Common myeloid progenitor, CD34-positive (primary cell): ENCODE measurements around the gene FOXK1.

Source experiments
- CTCF ChIA-PET: fragments of 350-600 bp; sonication (Branson Sonifier 250); formaldehyde crosslinking; loops from one replicate; lab custom pipeline; 2021; ENCODE audit warnings: antibody characterized with exemption; lab: Charles Lee
- POLR2A ChIA-PET: fragments of 350-600 bp; sonication (Branson Sonifier 250); formaldehyde crosslinking; loops from one replicate; lab custom pipeline; 2021; ENCODE audit warnings: antibody characterized with exemption; lab: Charles Lee
- DNase-seq, 3 donors: peaks; one replicate each; pipeline versions ENCODE4 v3.0.0 to v3.0.0-alpha.2; 2013
- H3K27ac ChIP-seq, 2 experiments: 1 replicate in 1 of 2; 2 replicates in 1 of 2; pipeline ENCODE4 v1.7.0; 2013; ENCODE audit warnings: inconsistent platforms in 2 of 2, low read length in 2 of 2, mild to moderate bottlenecking in 2 of 2, low read depth in 1 of 2, moderate library complexity in 1 of 2; ENCODE audit not compliant: severe bottlenecking in 2 of 2, insufficient read depth in 1 of 2, poor library complexity in 1 of 2
- H3K27me3 ChIP-seq, 5 experiments: replicated peaks in 2 of 5; 1 replicate in 3 of 5; 2 replicates in 2 of 5; pipeline versions ENCODE4 v1.6.1 to v1.7.0; 2013; ENCODE audit warnings: low read length in 4 of 5, mild to moderate bottlenecking in 2 of 5, moderate library complexity in 2 of 5, inconsistent platforms in 1 of 5; ENCODE audit not compliant: insufficient read depth in 5 of 5, control insufficient read depth in 4 of 5
- H3K36me3 ChIP-seq, 4 experiments: 1 replicate in 2 of 4; 2 replicates in 2 of 4; pipeline versions ENCODE4 v1.6.1 to v1.7.0; 2013; ENCODE audit warnings: low read length in 3 of 4, control low read depth in 1 of 4, mild to moderate bottlenecking in 1 of 4; ENCODE audit not compliant: control insufficient read depth in 4 of 4, insufficient read depth in 4 of 4
- H3K4me1 ChIP-seq, 4 experiments: 1 replicate in 3 of 4; 2 replicates in 1 of 4; pipeline versions ENCODE4 v1.6.1 to v1.7.1; 2013; ENCODE audit warnings: low read length in 3 of 4, mild to moderate bottlenecking in 3 of 4, control low read depth in 1 of 4, inconsistent platforms in 1 of 4, moderate library complexity in 1 of 4; ENCODE audit not compliant: control insufficient read depth in 4 of 4, insufficient read depth in 4 of 4; ENCODE audit errors: control extremely low read depth in 1 of 4
- H3K4me3 ChIP-seq, 7 experiments: 1 replicate in 4 of 7; 2 replicates in 3 of 7; pipeline versions ENCODE4 v1.5.1 to v1.7.0; 2013; ENCODE audit warnings: mild to moderate bottlenecking in 7 of 7, low read length in 6 of 7, moderate library complexity in 6 of 7, inconsistent platforms in 2 of 7, low read depth in 2 of 7, control low read depth in 1 of 7; ENCODE audit not compliant: insufficient read depth in 4 of 7, control insufficient read depth in 1 of 7; ENCODE audit errors: extremely low read depth in 1 of 7
- H3K9me3 ChIP-seq, 5 experiments: 1 replicate in 4 of 5; 2 replicates in 1 of 5; pipeline versions ENCODE4 v1.6.1 to v1.7.1; 2013; ENCODE audit warnings: low read length in 4 of 5, mild to moderate bottlenecking in 2 of 5, inconsistent platforms in 1 of 5, low read depth in 1 of 5, moderate library complexity in 1 of 5; ENCODE audit not compliant: control insufficient read depth in 4 of 5, insufficient read depth in 2 of 5; ENCODE audit errors: control extremely low read depth in 1 of 5
- WGBS: methylation state at CpG from one replicate; pipeline ENCODE4 v1.1.5; 2013; ENCODE audit not compliant: insufficient coverage; 5-methylcytosine and 5-hydroxymethylcytosine counted together

Gene FOXK1

GRCh38 chr7:4814433-4814832 lies 132.3 kb downstream of the FOXK1 start:
- peak; percentile 50 to 66 (median 58) for DNase-seq
- Histone ChIP-seq H3K4me3 (peak overlapping the region in 2 of 7 experiments; percentile 45 to 55), H3K27me3 (no peaks in the 10 kb centered on the region), H3K36me3 (no peaks in the 10 kb centered on the region), H3K27ac (no peak overlapping the region), H3K9me3 (no peaks in the 10 kb centered on the region), H3K4me1 (peaks cover 0 to 25% (median 16%) of the 10 kb centered on the region in 4 experiments)
- POLR2A ChIA-PET, result interaction anchor here (0.6 kb wide), 1 partner anchor 22 kb away, joined by 3 read pairs; no protein-coding TSS in a partner anchor
- 1% methylated on average over 10 of the region's 14 CpGs for WGBS
- CTCF ChIA-PET, result interaction anchor here (0.6 to 3.0 kb wide), 6 partner anchors 9 to 42 kb away, joined by 3 to 17 read pairs (median 4); no protein-coding TSS in a partner anchor

GRCh38 chr7:4815121-4815520 lies 133.0 kb downstream of the FOXK1 start:
- Histone ChIP-seq H3K9me3 (no peaks in the 10 kb centered on the region), H3K27ac (no peak overlapping the region), H3K4me1 (peaks cover 0 to 23% (median 12%) of the 10 kb centered on the region in 4 experiments), H3K27me3 (no peaks in the 10 kb centered on the region), H3K36me3 (no peaks in the 10 kb centered on the region), H3K4me3 (no peak overlapping the region)
- DNase-seq, result no peak
- 99% methylated on average over 13 of the region's 14 CpGs for WGBS
- POLR2A ChIA-PET, result interaction anchor here (0.6 kb wide), 1 partner anchor 22 kb away, joined by 3 read pairs; no protein-coding TSS in a partner anchor
- CTCF ChIA-PET, result interaction anchor here (0.6 to 3.0 kb wide), 8 partner anchors 8 to 253 kb away, joined by 3 to 17 read pairs (median 4); no protein-coding TSS in a partner anchor

- Histone ChIP-seq H3K36me3 (no peaks in the 10 kb centered on the region), H3K9me3 (no peaks in the 10 kb centered on the region), H3K27me3 (no peaks in the 10 kb centered on the region), H3K4me3 (no peak overlapping the region), H3K27ac (no peak overlapping the region), H3K4me1 (peaks cover 0 to 23% (median 12%) of the 10 kb centered on the region in 4 experiments)
- 98% methylated on average over 28 of the region's 38 CpGs for WGBS
- POLR2A ChIA-PET, result no interaction called here
- DNase-seq, result no peak
- CTCF ChIA-PET, result interaction anchor here (0.7 to 3.2 kb wide), 8 partner anchors 8 to 271 kb away, joined by 3 to 17 read pairs (median 4); no protein-coding TSS in a partner anchor
Observed at GRCh38 chr7:4815609-4816418, 133.7 kb downstream of the FOXK1 start.

GRCh38 chr7:4816419-4817080 lies 134.5 kb downstream of the FOXK1 start:
- WGBS, result 98% methylated on average over 25 of the region's 26 CpGs
- no peaks in the 10 kb centered on the region for H3K27me3 ChIP-seq
- H3K36me3 ChIP-seq, result no peaks in the 10 kb centered on the region
- ChIA-PET POLR2A (no interaction called here), CTCF (interaction anchor here (0.7 to 3.2 kb wide), 4 partner anchors 13 to 270 kb away, joined by 4 to 15 read pairs (median 5); no protein-coding TSS in a partner anchor)
- H3K4me1 ChIP-seq, result peaks cover 0 to 23% (median 12%) of the 10 kb centered on the region in 4 experiments
- H3K27ac ChIP-seq, result no peak overlapping the region
- no peaks in the 10 kb centered on the region for H3K9me3 ChIP-seq
- H3K4me3 ChIP-seq, result no peak overlapping the region
- no peak for DNase-seq

- no peaks in the 10 kb centered on the region for H3K36me3 ChIP-seq
- ChIA-PET POLR2A (no interaction called here), CTCF (interaction anchor here (1.0 to 3.2 kb wide), 3 partner anchors 12 to 25 kb away, joined by 4 to 15 read pairs (median 5); no protein-coding TSS in a partner anchor)
- no peak overlapping the region for H3K4me3 ChIP-seq
- no peaks in the 10 kb centered on the region for H3K9me3 ChIP-seq
- H3K27ac ChIP-seq, result no peak overlapping the region
- 95% methylated on average over 27 of the region's 38 CpGs for WGBS
- H3K4me1 ChIP-seq, result peaks cover 0 to 23% (median 12%) of the 10 kb centered on the region in 4 experiments
- no peaks in the 10 kb centered on the region for H3K27me3 ChIP-seq
- DNase-seq, result no peak
Observed at GRCh38 chr7:4817178-4817901, 135.2 kb downstream of the FOXK1 start.

GRCh38 chr7:4818000-4818794 lies 136.1 kb downstream of the FOXK1 start:
- Histone ChIP-seq H3K4me3 (no peak overlapping the region), H3K27me3 (no peaks in the 10 kb centered on the region), H3K27ac (no peak overlapping the region), H3K9me3 (no peaks in the 10 kb centered on the region), H3K4me1 (peaks cover 0 to 23% (median 12%) of the 10 kb centered on the region in 4 experiments), H3K36me3 (no peaks in the 10 kb centered on the region)
- WGBS, result 94% methylated on average over 29 of the region's 32 CpGs
- CTCF ChIA-PET, result interaction anchor here (3.2 kb wide), 1 partner anchor 11 kb away, joined by 15 read pairs; no protein-coding TSS in a partner anchor
- DNase-seq, result no peak
- POLR2A ChIA-PET, result no interaction called here
